Stimulated activated naive CD4-positive, alpha-beta T cell (primary cell): ENCODE results near the gene FRMPD1.

ENCODE experiments used
- DNase-seq, 6 experiments: peaks; one replicate each; lab custom pipeline; 2025; lab: John Stamatoyannopoulos, UW

The FRMPD1 gene

DNA sequence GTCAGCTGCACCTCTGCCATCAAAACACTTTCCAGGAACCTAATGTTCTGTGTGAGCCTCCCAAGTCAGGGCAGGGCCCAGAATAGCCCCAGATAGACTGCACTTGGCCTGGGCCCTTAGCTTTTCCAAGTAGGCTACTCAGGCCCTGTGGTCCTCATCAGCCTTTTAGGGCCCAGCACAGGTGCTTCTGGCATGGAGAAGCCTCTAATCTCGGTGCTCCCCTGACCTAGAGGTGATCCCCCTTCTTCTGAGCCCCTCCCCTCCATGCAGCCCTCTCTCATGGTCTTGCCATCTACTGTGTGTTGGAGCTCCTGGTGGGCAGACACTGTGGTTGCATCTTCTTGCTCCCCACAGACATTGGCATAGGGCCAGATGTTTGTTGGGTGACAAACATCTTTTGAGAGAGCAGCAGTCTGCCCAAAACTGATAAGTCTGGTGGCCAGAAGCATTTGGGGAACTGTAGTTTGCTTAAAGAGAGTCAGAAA, 28.1 kb downstream of the FRMPD1 start:
- DNase-seq: no peak

- DNase-seq: no peak
Measured at GRCh38 chr9:37679649-37680402, 29.1 kb downstream of the FRMPD1 start.

DNA sequence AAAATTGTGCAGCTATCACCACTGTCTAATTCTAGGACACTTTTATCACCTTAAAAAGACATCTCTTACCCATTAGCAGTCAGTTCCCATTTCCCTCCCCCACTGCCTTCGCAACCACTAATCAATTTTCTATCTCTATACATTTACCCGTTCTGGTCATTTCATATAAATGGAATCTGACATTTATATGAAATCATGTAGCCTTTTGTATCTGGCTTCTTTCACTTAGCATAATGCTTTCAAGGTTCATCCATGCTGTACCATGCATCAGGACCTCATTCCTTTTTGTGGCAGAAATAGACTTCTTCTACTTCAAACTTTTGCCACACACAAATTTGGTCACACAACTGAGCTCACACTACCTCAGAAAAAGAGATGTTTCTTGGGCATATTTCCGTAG, 32.2 kb downstream of the FRMPD1 start:
- no peak for DNase-seq

DNA sequence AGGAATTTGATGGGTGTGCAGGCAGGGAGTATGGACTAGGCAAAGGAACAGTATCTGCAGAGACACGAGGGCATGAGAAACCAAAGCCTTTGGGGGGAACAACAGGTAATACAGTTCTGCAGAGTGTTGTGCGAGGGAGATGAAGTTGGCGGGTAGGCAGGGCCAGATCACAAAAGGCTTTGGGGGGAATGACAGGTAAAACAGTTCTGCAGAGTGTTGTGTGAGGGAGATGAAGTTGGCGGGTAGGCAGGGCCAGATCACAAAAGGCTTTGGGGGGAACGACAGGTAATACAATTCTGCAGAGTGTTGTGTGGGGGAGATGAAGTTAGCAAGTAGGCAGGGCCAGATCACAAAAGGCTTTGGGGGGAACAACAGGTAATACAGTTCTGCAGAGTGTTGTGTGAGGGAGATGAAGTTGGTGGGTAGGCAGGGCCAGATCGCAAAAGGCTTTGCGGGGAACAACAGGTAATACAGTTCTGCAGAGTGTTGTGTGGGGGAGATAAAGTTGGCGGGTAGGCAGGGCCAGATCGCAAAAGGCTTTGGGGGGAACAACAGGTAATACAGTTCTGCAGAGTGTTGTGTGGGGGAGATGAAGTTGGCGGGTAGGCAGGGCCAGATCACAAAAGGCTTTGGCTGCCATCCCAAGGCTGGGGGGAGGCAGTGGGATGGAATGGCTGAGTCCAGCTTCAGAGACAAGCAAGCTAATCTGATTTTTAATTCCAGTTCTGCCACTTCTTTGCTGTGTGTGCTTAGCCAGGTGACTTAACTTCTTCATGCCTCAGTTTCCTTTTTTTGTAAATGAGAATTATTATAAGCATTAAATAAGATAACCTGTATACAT, 33.0 kb downstream of the FRMPD1 start:
- DNase-seq: no peak

- DNase-seq: no peak
Measured at GRCh38 chr9:37692622-37693221, 42.0 kb downstream of the FRMPD1 start.

DNA sequence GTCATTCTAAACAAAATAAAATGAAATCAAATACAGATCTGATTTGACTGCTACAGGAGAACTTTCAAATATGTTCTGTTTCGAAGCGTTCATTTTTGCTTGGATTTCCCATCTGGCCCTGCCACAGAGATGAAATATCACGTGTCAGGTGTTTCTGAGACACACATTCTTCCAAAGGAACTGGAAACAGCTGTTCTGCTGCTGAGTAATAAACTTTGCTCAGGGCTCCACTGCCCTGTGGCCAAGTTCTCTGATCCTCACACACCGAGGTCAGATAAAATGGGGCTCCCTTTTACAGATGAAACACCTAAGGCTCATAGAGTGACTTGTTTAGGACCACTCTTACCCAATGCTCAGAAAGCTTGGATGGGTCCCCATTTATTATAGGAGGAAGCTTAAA, 42.5 kb downstream of the FRMPD1 start:
- no peak for DNase-seq

GRCh38 chr9:37694355-37694754, 43.6 kb downstream of the FRMPD1 start:
- DNase-seq: no peak

DNA sequence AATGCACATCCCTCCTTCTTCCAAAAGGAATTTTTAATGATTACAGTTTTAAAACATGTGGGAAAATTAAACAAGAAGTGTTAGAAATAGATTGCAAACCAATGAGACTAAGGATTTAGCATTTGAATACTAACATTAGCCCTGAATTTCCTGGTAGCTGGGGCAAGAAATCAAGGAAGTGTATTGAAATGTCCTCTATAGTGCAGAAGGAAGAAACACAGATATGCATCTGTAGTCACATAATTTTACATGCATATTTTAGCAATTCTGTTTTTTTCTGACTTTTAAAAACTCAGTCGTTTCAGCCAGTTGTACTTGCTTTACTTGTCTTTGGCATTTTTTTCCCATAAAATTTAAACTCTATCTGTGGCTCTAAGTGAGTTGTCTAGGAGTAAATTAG, 45.8 kb downstream of the FRMPD1 start:
- no peak for DNase-seq

DNA sequence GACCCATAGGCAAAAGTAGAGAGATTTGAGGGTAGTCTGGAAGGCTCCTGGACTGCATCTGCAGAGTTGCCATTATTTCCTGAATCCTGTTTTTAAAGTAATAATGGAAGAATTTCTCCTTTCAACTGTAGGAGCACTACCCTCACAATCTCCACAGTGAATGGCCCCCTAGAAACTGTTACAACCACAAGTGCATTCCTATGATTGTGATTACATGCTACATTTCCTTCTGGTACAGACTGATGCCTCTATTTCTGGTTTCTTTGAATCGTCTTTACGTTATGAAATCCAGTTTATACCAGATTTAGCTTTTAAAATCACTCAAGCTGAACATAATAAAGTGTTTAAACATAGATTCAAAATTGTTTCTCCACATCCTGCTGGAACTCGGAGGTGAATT, 49.4 kb downstream of the FRMPD1 start:
- DNase-seq: no peak

- no peak for DNase-seq
Measured at GRCh38 chr9:37700900-37701299, 50.1 kb downstream of the FRMPD1 start.

- DNase-seq: no peak
Measured at GRCh38 chr9:37705787-37706186, 55.0 kb downstream of the FRMPD1 start.

DNA sequence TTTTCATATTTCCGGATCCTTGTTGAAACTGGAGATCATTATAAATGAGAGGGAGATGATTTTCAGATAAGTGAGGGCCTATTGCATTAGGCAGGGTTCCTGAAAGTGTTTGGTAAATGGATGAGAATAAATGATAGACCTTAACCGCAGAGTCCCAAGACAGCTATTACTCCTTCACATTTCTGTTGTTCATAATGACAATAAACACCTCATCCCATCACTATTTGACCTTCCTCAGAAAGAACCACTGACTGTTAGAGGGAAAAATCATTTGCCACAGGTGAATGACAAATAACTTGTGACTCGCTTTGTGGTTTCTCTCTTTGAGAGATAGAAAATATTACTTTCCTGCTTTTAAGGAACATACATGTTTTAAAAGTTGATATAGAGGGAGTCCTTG, 55.5 kb downstream of the FRMPD1 start:
- no peak for DNase-seq

DNA sequence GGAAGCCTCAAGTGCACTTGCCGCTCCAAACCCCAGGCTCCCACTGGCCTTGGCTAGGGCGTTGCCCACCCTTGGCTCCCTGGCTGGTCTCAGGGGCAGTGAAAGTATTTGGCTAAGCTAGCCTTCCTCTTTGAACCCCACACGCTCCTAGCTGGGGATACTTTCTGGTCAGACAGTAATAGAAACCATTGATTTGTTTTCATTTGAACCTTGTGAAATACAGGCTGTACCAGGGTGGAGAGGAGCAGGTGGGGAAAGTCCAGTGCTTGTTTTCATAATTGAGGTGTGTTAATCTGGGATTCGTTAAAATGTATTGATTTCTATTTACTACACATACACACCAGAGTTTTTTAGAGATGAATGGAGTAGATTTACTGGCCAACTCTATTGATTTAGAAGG, 57.0 kb downstream of the FRMPD1 start:
- DNase-seq: no peak

DNA sequence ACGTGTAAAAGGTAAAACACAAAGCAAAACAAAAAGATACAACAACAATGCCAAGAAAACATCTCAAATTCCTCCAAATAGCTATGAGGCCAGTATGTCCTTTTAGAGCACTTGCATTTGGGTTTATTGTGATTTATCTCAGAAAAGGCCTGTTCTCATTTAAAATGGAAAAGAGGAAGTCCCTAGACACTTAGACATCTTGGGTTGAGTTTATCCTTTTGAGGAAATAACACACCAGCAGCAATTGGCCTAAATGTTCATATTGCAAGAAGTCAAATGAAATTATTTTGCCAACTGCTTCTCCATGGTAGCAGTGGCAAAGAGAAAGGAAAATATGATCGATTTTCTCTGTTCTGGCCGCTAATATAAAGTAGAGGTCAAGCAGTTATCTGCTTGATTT, 59.3 kb downstream of the FRMPD1 start:
- no peak for DNase-seq

DNA sequence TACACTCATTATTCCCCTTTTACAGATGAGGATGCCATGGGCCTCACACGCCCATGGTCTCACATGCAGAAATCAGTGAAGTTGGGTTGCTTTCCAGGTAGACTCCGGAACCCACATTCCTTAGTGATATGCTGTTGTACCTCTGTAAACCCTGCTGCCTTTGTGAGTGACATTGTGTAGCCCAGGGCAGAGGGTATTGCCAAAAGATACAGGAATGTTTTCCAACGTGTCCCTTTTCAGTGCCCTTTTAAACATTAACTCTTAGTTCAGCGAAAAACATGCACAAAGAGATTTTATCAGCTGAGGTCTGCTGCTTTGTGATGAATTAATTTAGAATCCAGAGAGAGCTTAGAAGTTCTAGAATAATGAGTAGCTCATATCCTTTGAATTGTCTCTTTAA, 64.5 kb downstream of the FRMPD1 start:
- no peak for DNase-seq

- DNase-seq: no peak
Measured at GRCh38 chr9:37715991-37716505, 65.3 kb downstream of the FRMPD1 start.

GRCh38 chr9:37719526-37719925, 68.8 kb downstream of the FRMPD1 start:
- DNase-seq: no peak

GRCh38 chr9:37727013-37727412, 76.3 kb downstream of the FRMPD1 start:
- no peak for DNase-seq

DNA sequence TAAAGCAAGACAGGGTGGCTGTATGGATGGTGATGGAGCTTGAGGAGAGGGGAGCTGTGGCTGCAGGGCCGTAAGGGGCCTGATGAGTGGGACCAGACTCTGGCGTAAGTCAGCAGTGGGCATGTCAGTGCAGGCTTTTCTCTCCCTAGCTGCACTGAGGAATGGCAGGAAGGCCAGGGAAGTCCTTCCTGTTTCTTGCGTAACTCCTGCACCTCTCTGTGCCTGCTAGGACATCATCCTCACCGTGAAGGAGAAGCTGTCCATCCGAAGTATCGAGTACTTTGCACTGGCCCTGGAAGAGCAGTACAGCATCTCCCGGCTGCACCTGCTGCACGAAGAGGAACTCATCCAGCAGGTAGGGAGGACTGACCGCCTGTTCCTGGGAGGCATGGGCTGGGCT, 78.7 kb downstream of the FRMPD1 start:
- no peak for DNase-seq

DNA sequence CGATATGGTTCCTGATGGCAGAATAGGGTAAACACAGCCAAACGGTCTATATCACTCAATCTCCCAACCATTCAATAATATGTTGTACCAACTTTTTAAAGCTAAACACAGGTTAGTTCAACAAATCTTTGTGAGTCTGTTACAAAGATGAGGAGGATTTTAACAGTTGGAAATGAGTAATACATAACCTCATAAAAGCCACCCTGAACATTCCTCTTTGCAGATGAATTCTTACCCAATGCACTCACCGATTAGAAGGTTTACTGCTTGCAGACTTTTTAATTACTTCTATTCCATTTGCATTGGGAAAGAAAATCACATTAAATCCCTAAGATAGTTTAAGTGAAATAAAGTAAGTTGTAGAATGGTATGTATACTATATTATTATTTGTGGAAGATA, 79.5 kb downstream of the FRMPD1 start:
- DNase-seq: no peak

- no peak for DNase-seq
Measured at GRCh38 chr9:37730839-37731238, 80.1 kb downstream of the FRMPD1 start.

DNA sequence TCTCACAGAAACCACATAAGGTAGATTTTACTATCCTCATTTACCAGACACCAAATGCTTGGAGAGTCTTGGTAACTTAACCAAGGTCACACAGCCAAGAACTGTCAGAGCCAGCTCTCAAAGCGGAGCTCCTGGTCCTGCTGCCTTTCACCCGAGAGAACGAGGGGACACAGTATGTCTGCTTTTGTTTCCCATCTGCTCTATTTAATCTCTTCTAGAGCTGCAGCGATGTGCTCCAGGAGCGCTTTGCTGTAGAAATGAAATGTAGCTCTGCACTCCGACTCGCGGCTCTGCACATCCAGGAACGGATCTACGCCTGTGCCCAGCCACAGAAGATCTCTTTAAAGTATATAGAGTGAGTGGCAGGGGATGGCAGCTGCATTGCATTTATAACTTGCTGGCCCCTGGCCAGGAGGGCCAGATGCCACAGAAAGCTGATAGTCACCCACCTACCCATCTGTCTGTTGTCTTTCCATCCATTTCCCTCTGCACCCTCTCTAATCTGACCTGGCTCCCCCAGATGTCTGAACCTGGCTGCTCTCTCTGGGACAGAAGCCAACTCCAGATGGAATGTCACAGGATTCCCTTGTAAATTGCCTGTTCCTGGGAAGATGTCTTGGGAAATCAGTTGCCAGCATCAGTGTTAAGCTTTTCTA, 81.5 kb downstream of the FRMPD1 start:
- no peak for DNase-seq
